Frontal cortex (tissue), 1 donor: ENCODE results near the gene RALGAPB. TPM values are rescaled to one million over a fixed set of nuclear protein-coding genes. Genes with fewer than 3 reads are reported as not detected.

Source experiments
- small RNA-seq: library from RNA; depleted of rRNA; stranded (forward); fragments of <200 nt; gene quantifications from one replicate; pipeline ENCODE3, GENCODE V24; 2014
- total RNA-seq: library from RNA; depleted of rRNA; stranded (reverse); fragments of >200 nt; gene quantifications from one replicate; pipeline ENCODE4 v1.2.3, GENCODE V29; 2014

RALGAPB gene
- total RNA-seq, 1 donor from 2014 or later, result 35.5 TPM

Small RNAs within 50 kb of the gene (small RNA-seq; reads per million reads assigned to genes)
- not detected for gene MIR548O2
- not detected for gene RF00056
- 23.6 reads per million, percentile 97 among the genes with 10 or more reads in this experiment for gene SNORA60
- 2.4 reads per million, percentile 85 among the genes with 10 or more reads in this experiment for gene SNORA71A
- 17.9 reads per million, percentile 97 among the genes with 10 or more reads in this experiment for gene SNORA71B
- gene SNORA71C, result 0.15 reads per million
- gene SNORA71D, result 77.0 reads per million, percentile 98 among the genes with 10 or more reads in this experiment
- not detected for gene SNORA71E

Other genes starting within 250 kb of the RALGAPB start
- 1.2 TPM for gene KIAA1755, start 212.1 kb upstream of the RALGAPB start, total RNA-seq
- gene BPI, start 168.7 kb upstream of the RALGAPB start, total RNA-seq, result under 0.01 TPM
- not detected for gene LBP, start 126.4 kb upstream of the RALGAPB start, total RNA-seq
- gene SNHG17, start 37.5 kb upstream of the RALGAPB start, total RNA-seq, result 4.5 TPM
- not detected for gene ADIG, start 108.4 kb downstream of the RALGAPB start, total RNA-seq
- gene ARHGAP40, start 129.0 kb downstream of the RALGAPB start, total RNA-seq, result 0.41 TPM